ENCODE data around the gene RSPH10B.
"Not testable (repeated sequence)": the region's sequence is repeated elsewhere in the genome, so short reads cannot be mapped to it uniquely, and the experiment has no call there.

The RSPH10B gene

GRCh38 chr7:5970347-5970911 is at the start of gene RSPH10B:
Gene RSPH10B (minus strand): TSS chr7:5970689. CDS start chr7:5967116, 3,573 bp downstream.
- H3K4me3 ChIP-seq (ENCODE audit: low read length): not testable (repeated sequence)

DNA sequence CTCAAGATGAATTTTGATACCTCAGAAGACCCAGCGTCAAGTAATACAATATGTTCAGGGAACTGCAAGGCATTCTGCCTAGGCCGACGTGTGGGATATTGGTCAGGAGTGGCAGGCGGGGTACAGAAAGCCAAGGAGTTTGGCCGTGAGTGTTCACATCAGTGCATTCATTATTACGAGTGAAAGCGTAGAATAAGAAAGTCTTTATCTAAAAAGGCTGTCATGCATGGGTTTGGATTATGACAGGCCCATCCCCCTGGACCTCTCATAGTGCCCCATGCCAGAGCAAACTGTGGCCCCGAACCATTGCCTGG is 46.1 kb upstream of the RSPH10B start:
- no peak for TF ChIP-seq ZNF274 (IDR thresholded peaks at IDR 0.05; ENCODE audit: low read depth, low read length)
- no peak overlapping the region for H3K4me3 ChIP-seq (ENCODE audit: low read length)

- no peak overlapping the region for H3K4me3 ChIP-seq (ENCODE audit: low read length)
- no peak for TF ChIP-seq ZNF274 (IDR thresholded peaks at IDR 0.05; ENCODE audit: low read depth, low read length)
Observed at GRCh38 chr7:6015917-6016652, 45.6 kb upstream of the RSPH10B start.

GRCh38 chr7:6012355-6013104 is 42.0 kb upstream of the RSPH10B start:
- no peak overlapping the region for H3K4me3 ChIP-seq (ENCODE audit: low read length)
- TF ChIP-seq ZNF274 (IDR thresholded peaks at IDR 0.05; ENCODE audit: low read depth, low read length): no peak

DNA sequence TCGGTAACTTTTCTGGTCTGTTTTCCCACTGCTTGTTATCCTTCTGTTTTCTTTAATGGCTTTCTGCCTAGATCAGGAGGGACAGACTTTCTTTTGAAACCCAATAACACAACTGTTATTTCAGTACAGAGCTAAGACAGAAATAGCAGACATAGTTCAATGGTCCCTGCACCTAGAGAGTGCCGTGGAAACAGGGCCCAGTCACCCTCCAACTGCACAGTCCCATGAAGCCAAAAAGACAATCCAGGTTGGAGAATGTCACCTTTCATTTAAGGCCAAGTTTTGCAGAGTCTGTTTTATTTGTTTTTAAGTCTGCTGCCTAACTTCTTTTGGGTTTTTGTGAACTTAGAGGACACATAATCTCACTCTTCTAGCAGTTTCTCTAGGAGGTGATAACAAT is 41.1 kb upstream of the RSPH10B start:
- no peak overlapping the region for H3K4me3 ChIP-seq (ENCODE audit: low read length)
- TF ChIP-seq ZNF274 (IDR thresholded peaks at IDR 0.05; ENCODE audit: low read depth, low read length): no peak

DNA sequence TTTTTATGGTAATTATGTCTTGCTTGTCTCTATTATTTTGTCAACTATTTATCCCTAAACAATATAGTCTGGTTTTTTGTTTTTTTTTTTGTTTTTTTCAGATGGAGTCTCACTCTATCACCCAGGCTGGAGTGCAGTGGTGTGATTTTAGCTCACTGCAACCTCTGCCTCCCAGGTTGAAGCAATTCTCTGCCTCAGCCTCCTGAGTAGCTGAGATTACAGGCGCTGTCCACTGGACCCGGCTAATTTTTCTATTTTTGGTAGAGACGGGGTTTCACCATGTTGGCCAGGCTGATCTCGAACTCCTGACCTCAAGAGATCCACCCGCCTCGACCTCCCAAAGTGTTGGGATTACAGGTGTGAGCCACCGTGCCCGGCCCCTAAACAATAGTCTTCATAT is 39.9 kb upstream of the RSPH10B start:
- H3K4me3 ChIP-seq (ENCODE audit: low read length): peak overlapping the region; percentile 74

DNA sequence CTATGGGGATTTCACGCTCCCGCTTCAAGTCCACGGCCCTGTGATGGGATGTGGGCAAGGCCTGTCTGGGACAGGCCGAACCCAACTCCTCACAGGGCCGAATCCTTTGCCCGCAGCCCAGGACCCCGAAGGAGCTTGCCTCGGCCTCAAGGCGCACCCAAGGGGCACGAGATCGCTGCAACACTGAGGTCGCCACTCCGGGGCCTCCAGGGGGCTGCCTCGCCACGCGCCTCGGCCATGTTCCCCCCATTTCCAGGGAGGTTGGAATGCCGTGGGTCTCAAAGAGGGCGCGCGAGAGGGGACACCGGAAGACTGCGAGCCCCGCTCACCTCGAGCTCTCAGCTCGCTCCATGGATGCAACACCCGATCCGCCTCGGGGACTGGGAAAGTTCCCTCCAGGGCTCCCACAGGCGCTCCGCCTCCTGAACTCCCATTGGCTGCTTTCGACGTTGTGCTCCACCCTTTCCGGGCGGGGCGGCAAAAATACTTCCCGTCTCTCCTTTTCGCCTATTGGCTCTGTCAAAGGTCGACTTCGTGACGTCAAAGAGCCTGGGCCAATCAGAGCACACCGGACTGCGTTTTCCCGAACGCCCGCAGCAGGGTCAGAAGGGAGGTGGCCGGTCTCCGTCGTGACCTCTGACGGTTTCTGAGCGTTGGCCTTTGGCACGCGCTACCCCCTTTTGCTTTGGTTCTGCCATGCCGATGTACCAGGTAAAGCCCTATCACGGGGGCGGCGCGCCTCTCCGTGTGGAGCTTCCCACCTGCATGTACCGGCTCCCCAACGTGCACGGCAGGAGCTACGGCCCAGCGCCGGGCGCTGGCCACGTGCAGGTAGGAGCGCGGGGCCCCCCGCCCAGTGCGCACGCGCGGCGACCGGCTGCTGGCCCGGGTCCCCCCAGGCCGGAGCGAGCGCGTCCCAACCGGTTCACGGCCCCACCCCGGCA is 38.5 kb upstream of the RSPH10B start, which contains the start of the genes AIMP2 and PMS2:
AIMP2 (plus strand) TSS at position 605 of the 944 bp plus-strand sequence; CDS start at position 697, 92 bp downstream.
PMS2 (minus strand) TSS at position 382 of the 944 bp plus-strand sequence; CDS start at position 352, 30 bp downstream.
- H3K4me3 ChIP-seq (ENCODE audit: low read length): peak within 1 kb of the TSS; percentile 74
- TF ChIP-seq ZNF274 (IDR thresholded peaks at IDR 0.05; ENCODE audit: low read depth, low read length): no peak

DNA sequence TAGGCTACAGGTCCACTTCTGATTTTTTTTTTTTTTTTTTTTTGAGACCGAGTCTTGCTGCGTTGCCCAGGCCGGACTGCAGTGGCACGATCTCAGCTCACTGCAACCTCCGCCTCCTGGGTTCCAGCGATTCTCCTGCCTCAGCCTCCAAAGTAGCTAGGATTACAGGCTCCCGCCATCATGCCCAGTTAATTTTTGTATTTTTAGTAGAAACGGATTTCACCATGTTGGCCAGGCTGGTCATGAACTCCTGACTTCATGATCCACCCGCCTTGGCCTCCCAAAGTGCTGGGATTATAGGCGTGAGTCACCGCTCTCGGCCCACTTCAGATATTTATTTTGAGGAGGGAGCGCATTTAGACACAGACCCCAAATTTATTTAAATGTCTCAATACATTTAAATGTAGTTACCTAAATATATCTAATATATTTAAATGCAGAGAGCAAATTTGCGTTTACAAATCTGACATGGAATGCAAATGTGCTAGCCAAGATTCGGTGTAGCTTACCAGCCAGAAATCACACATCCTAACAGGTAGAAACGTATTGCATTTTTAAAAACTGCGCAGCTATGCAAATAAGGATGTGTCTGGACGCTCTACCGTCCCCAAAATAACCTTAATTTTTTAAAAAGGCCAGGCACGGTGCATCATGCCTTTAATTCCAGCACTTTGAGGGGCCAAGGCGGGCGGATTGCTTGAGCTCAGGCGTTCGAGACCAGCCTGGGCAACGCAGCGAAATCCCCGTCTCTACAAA is 37.5 kb upstream of the RSPH10B start:
- peak overlapping the region; percentile 74 for H3K4me3 ChIP-seq (ENCODE audit: low read length)

DNA sequence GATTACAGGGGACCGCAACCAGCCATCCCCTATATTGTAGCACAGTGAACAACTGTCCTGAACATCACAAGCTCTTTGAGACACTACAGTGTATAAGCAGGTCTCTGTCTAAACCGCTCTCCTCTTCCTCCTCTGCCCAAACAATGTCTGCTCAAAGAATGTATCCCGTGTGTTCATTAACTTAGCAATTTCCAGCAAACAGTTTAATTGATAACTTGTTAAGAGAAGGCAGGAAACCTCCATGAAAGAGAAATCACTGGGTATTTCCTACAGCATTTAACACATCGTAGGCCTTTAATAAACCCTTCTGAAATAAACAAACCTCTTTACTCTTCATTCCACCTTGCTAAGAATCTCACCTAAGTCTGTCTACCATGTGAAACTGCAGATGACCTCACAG is 36.9 kb upstream of the RSPH10B start:
- no peak for TF ChIP-seq ZNF274 (IDR thresholded peaks at IDR 0.05; ENCODE audit: low read depth, low read length)
- no peak overlapping the region for H3K4me3 ChIP-seq (ENCODE audit: low read length)

DNA sequence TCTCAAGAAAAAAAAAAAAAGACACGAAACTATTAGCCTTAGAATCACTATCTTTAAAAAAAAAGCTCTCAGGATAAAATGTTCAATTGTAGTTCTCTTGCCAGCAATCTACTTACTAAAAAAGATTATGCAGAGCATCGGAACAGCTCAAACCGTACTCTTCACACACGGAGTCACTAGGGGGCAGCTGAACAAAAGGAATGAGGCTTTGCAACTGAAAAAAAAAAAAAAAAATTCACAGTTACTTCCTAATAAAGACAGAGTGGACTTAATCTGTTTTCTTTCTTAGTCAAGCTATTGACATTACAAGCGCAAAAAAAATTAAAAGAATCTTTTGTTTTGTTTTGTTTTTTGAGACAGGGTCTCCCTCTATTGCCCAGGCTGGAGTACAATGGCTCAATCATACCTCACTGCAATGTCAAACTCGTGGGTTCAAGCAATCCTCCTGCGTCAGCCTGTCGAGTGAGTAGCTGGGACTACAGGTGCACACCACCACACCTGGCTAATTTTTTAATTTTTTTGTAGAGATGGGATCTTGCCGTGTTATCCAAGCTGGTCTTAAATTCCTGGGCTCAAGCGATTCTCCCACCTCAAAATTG is 26.8 kb upstream of the RSPH10B start:
- no peak for TF ChIP-seq ZNF274 (IDR thresholded peaks at IDR 0.05; ENCODE audit: low read depth, low read length)
- no peak overlapping the region for H3K4me3 ChIP-seq (ENCODE audit: low read length)

DNA sequence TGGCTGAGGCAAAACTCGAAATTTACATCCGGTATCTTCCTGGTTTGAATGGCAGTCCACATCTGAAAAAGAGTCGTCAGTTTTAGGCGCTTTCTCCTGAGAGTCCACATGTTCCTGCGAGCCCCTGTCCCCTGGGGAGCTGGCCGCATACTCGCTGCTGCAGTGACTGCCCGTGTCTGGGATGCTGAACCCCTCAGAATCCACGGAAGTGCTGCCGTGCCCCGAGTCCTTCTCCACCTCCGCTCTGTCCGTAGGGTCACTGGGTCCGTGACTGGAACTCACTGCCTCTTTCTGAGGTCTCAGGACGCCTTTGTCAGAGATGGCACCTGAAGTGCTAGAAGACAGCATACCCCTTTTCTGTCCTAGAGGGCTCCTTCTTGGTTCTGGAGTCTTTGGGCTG is 16.6 kb upstream of the RSPH10B start:
- H3K4me3 ChIP-seq (ENCODE audit: low read length): not testable (repeated sequence)

DNA sequence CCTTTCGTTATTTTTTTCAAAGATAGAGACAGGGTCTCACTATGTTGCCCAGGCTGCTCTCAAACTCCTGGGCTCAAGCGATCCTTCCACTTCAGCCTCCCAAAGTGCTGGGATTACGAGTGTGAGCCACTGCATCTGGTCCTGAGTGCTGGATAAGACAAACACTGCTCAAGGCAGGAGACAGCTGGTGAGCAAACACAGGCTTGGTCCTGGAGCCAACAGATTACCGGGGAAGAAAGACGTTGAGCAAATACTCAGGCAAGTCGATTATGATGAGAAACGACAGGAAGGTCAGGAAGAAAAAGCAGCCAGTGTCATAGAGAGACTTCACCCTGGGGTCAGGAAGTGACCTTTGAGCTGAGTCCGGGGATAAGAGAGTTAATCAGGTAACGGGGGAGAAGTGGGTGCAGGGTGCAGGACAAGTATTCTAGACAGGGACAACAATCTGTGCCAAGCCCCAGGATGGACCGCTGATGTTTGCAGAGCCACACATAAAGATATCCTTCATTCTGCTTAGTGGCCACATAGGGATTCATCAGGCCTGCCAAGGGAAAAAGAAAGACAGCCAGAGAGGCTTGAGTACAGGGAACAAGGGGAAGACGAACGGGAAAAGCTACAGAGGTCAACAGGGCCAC is 9.3 kb upstream of the RSPH10B start:
- not testable (repeated sequence) for H3K4me3 ChIP-seq (ENCODE audit: low read length)

GRCh38 chr7:5973580-5973979 is 3.1 kb upstream of the RSPH10B start:
- not testable (repeated sequence) for H3K4me3 ChIP-seq (ENCODE audit: low read length)

DNA sequence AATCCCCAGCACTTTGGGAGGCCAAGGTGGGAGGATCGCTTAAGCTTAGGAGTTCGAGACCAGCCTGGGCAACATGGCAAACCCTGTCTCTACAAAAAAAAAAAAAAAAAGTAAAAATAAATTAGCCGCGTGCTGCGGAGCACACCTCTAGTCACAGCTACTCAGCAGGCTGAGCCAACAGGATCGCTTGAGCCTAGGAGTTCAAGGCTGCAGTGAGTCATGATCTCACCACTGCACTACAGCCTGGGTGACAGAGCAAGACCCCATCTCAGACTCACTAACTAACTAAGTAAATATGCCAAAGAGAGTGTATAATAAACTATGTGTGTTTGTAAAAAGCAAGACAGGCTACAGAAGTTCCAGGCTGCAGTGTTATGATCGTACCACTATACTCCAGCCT is 6.7 kb downstream of the RSPH10B start:
- H3K4me3 ChIP-seq (ENCODE audit: low read length): not testable (repeated sequence)

GRCh38 chr7:5963205-5963604 is 7.3 kb downstream of the RSPH10B start:
- not testable (repeated sequence) for H3K4me3 ChIP-seq (ENCODE audit: low read length)

GRCh38 chr7:5934945-5935450 is 35.5 kb downstream of the RSPH10B start:
- not testable (repeated sequence) for H3K4me3 ChIP-seq (ENCODE audit: low read length)

GRCh38 chr7:5931905-5932644 is 38.4 kb downstream of the RSPH10B start:
- not testable (repeated sequence) for H3K4me3 ChIP-seq (ENCODE audit: low read length)

- not testable (repeated sequence) for H3K4me3 ChIP-seq (ENCODE audit: low read length)
Observed at GRCh38 chr7:5931250-5931649, 39.2 kb downstream of the RSPH10B start.

Data from GM08714 (cell line).